CD8-positive, alpha-beta memory T cell (primary cell): ENCODE data around the gene GXYLT1. TPM values are rescaled to one million over a fixed set of nuclear protein-coding genes. Genes with fewer than 3 reads are reported as not detected.
"Not testable (repeated sequence)": the region's sequence is repeated elsewhere in the genome, so short reads cannot be mapped to it uniquely, and the experiment has no call there.

Source experiments
- CTCF ChIA-PET: fragments of 350-600 bp; sonication (Branson Sonifier 250); formaldehyde crosslinking; loops from one replicate; lab custom pipeline; 2021; ENCODE audit warnings: antibody characterized with exemption; lab: Charles Lee
- POLR2A ChIA-PET: fragments of 350-600 bp; sonication (Branson Sonifier 250); formaldehyde crosslinking; loops from one replicate; lab custom pipeline; 2021; ENCODE audit warnings: antibody characterized with exemption; lab: Charles Lee
- DNase-seq, 5 donors: peaks; one replicate each; pipeline versions ENCODE4 v3.0.0 to v3.0.0-alpha.2; 2020 to 2022; ENCODE audit warnings: mixed read lengths in 1 of 5
- H3K27ac ChIP-seq: one replicate; pipeline ENCODE4 v1.7.0; 2013; ENCODE audit warnings: low read depth, mild to moderate bottlenecking, low read length, moderate library complexity
- H3K27me3 ChIP-seq: 2 replicates; pipeline ENCODE4 v1.7.0; 2013; ENCODE audit warnings: low read length, mild to moderate bottlenecking; ENCODE audit not compliant: insufficient read depth, poor library complexity, severe bottlenecking
- H3K36me3 ChIP-seq: 2 replicates; pipeline ENCODE4 v1.7.0; 2013; ENCODE audit warnings: mild to moderate bottlenecking, low read length, moderate library complexity; ENCODE audit not compliant: insufficient read depth
- H3K4me1 ChIP-seq: 2 replicates; pipeline ENCODE4 v1.7.0; 2013; ENCODE audit warnings: mild to moderate bottlenecking, low read length, moderate library complexity; ENCODE audit not compliant: insufficient read depth
- H3K4me3 ChIP-seq: 2 replicates; pipeline ENCODE4 v1.7.0; 2013; ENCODE audit warnings: mild to moderate bottlenecking, low read length
- H3K9me3 ChIP-seq: 2 replicates; pipeline ENCODE4 v1.7.0; 2013; ENCODE audit warnings: mild to moderate bottlenecking, low read length
- H3K27ac Mint-ChIP-seq, 8 donors: one replicate each; pipeline ENCODE4 v1.8.0; 2020 to 2021; ENCODE audit warnings: mixed read lengths in 8 of 8, mild to moderate bottlenecking in 6 of 8, inconsistent platforms in 3 of 8, moderate library complexity in 3 of 8
- H3K27me3 Mint-ChIP-seq, 2 donors: one replicate each; pipeline ENCODE4 v1.8.0; 2020 to 2021; ENCODE audit warnings: mixed read lengths in 2 of 2, mild to moderate bottlenecking in 1 of 2, moderate library complexity in 1 of 2
- H3K36me3 Mint-ChIP-seq, 3 donors: one replicate each; pipeline ENCODE4 v1.8.0; 2020 to 2021; ENCODE audit warnings: mixed read lengths in 3 of 3, inconsistent platforms in 1 of 3, mild to moderate bottlenecking in 1 of 3
- H3K4me1 Mint-ChIP-seq, 3 donors: one replicate each; pipeline ENCODE4 v1.8.0; 2020 to 2021; ENCODE audit warnings: mixed read lengths in 3 of 3, inconsistent platforms in 1 of 3, mild to moderate bottlenecking in 1 of 3
- H3K4me3 Mint-ChIP-seq, 7 donors: one replicate each; pipeline ENCODE4 v1.8.0; 2020 to 2021; ENCODE audit warnings: mixed read lengths in 7 of 7, mild to moderate bottlenecking in 6 of 7, moderate library complexity in 4 of 7, inconsistent platforms in 2 of 7
- H3K9me3 Mint-ChIP-seq, 5 donors: one replicate each; pipeline ENCODE4 v1.8.0; 2020 to 2022; ENCODE audit warnings: mixed read lengths in 5 of 5, mild to moderate bottlenecking in 3 of 5, moderate library complexity in 2 of 5, inconsistent platforms in 1 of 5
- polyA plus RNA-seq: library from polyadenylated mRNA; unstranded; fragments of 300-500 nt; fragmentation: Illumina TruSeq; gene quantifications from one replicate; pipeline ENCODE4 v1.2.3, GENCODE V29; 2021
- total RNA-seq, 2 experiments: library from RNA; stranded (reverse); gene quantifications; one replicate each; pipeline ENCODE4 v1.2.3, GENCODE V29; 2021

The GXYLT1 gene
- total and polyA plus RNA-seq, 3 experiments from 2014 or later = 2.8 to 13.2 (median 11.6) TPM

- POLR2A ChIA-PET = no interaction called here
- Mint-ChIP-seq H3K36me3 (peaks cover 0 to 5% (median 3%) of the 10 kb centered on the region in 3 donors), H3K27ac (no peak overlapping the region), H3K4me3 (no peak overlapping the region), H3K4me1 (no peaks in the 10 kb centered on the region), H3K27me3 (peaks cover 11 to 37% of the 10 kb centered on the region in 2 donors), H3K9me3 (peaks cover 0 to 3% (median 1%) of the 10 kb centered on the region in 5 donors)
- Histone ChIP-seq H3K36me3 (no peaks in the 10 kb centered on the region), H3K9me3 (no peaks in the 10 kb centered on the region), H3K4me3 (no peak overlapping the region), H3K27me3 (no peaks in the 10 kb centered on the region), H3K4me1 (no peaks in the 10 kb centered on the region), H3K27ac (no peak overlapping the region)
- CTCF ChIA-PET = interaction anchor here (0.7 kb wide), 1 partner anchor 1741 kb away, joined by 3 read pairs; no protein-coding TSS in a partner anchor
- no peak for DNase-seq
These were observed 85.5 kb downstream of the GXYLT1 start for GRCh38 chr12:42059127-42059526.

GRCh38 chr12:42056130-42056529, 88.5 kb downstream of the GXYLT1 start:
- H3K36me3 ChIP-seq = no peaks in the 10 kb centered on the region
- H3K9me3 ChIP-seq = no peaks in the 10 kb centered on the region
- POLR2A ChIA-PET = no interaction called here
- Mint-ChIP-seq H3K27me3 (peaks cover 10 to 41% of the 10 kb centered on the region in 2 donors), H3K36me3 (peaks cover 0 to 5% (median 3%) of the 10 kb centered on the region in 3 donors), H3K27ac (no peak overlapping the region), H3K4me3 (no peak overlapping the region), H3K4me1 (no peaks in the 10 kb centered on the region), H3K9me3 (peaks cover 0 to 2% (median 0%) of the 10 kb centered on the region in 5 donors)
- no peak overlapping the region for H3K27ac ChIP-seq
- H3K27me3 ChIP-seq = no peaks in the 10 kb centered on the region
- no peaks in the 10 kb centered on the region for H3K4me1 ChIP-seq
- DNase-seq = no peak
- CTCF ChIA-PET = interaction anchor here (1.6 kb wide), 1 partner anchor 32 kb away, joined by 4 read pairs; no protein-coding TSS in a partner anchor
- no peak overlapping the region for H3K4me3 ChIP-seq

DNA sequence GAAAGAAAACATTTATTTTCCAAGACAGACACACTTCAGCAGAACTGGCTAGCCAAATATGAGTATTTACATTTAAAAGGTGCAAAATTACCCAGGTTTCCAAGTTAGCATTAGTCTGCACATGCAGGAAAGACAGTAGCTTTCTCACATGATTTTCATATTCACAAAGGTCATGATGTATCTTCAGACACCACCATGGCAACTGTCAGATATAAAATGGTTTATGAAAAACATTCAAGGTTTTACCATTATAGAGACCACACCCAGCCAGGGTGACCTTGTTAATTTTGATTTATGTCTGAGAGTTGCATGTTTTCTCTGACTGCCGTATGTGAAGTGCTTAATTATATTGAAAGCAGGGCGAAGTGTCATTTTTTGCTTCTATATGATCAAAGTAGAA, 91.2 kb downstream of the GXYLT1 start:
- Histone ChIP-seq H3K9me3 (no peaks in the 10 kb centered on the region), H3K4me1 (no peaks in the 10 kb centered on the region), H3K27ac (no peak overlapping the region), H3K36me3 (no peaks in the 10 kb centered on the region), H3K27me3 (no peaks in the 10 kb centered on the region), H3K4me3 (no peak overlapping the region)
- Mint-ChIP-seq H3K36me3 (peaks cover 0 to 5% (median 3%) of the 10 kb centered on the region in 3 donors), H3K27ac (no peak overlapping the region), H3K4me1 (no peaks in the 10 kb centered on the region), H3K27me3 (peaks cover 14 to 41% of the 10 kb centered on the region in 2 donors), H3K4me3 (no peak overlapping the region), H3K9me3 (peaks cover 0 to 6% (median 2%) of the 10 kb centered on the region in 5 donors)
- no peak for DNase-seq
- ChIA-PET POLR2A (no interaction called here), CTCF (no interaction called here)

DNA sequence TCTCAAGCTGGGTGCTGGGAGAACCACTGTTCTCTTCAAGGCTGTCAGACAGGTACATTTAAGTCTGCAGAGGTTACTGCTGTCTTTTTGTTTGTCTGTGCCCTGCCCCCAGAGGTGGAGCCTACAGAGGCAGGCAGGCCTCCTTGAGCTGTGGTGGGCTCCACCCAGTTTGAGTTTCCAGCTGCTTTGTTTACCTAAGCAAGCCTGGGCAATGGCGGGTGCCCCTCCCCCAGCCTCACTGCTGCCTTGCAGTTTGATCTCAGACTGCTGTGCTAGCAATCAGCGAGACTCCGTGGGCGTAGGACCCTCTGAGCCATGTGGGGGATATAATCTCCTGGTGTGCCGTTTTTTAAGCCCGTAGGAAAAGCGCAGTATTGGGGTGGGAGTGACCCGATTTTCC, 95.7 kb downstream of the GXYLT1 start:
- H3K27ac ChIP-seq, H3K36me3 ChIP-seq, POLR2A ChIA-PET, H3K27ac Mint-ChIP-seq, H3K4me1 Mint-ChIP-seq, H3K4me3 Mint-ChIP-seq, H3K4me1 ChIP-seq, H3K4me3 ChIP-seq, DNase-seq, H3K9me3 ChIP-seq, H3K27me3 ChIP-seq, H3K36me3 Mint-ChIP-seq, CTCF ChIA-PET: not testable (repeated sequence)
- peaks cover 9 to 15% of the 10 kb centered on the region in 2 donors for H3K27me3 Mint-ChIP-seq
- peaks cover 4 to 26% (median 10%) of the 10 kb centered on the region in 5 donors for H3K9me3 Mint-ChIP-seq

- H3K9me3 ChIP-seq = no peaks in the 10 kb centered on the region
- POLR2A ChIA-PET = no interaction called here
- CTCF ChIA-PET = no interaction called here
These were observed 105.1 kb downstream of the GXYLT1 start for GRCh38 chr12:42039577-42039976.

GRCh38 chr12:42039176-42039575, 105.5 kb downstream of the GXYLT1 start:
- ChIA-PET CTCF (no interaction called here), POLR2A (no interaction called here)
- DNase-seq = no peak
- H3K36me3 Mint-ChIP-seq = peaks cover 0 to 3% (median 0%) of the 10 kb centered on the region in 3 donors
- Histone ChIP-seq H3K9me3 (no peaks in the 10 kb centered on the region), H3K27me3 (no peaks in the 10 kb centered on the region), H3K36me3 (no peaks in the 10 kb centered on the region), H3K4me3 (no peak overlapping the region), H3K27ac (no peak overlapping the region), H3K4me1 (no peaks in the 10 kb centered on the region)
- H3K27ac Mint-ChIP-seq = no peak overlapping the region
- H3K27me3 Mint-ChIP-seq = peaks cover 5 to 13% of the 10 kb centered on the region in 2 donors
- no peaks in the 10 kb centered on the region for H3K4me1 Mint-ChIP-seq
- no peak overlapping the region for H3K4me3 Mint-ChIP-seq
- H3K9me3 Mint-ChIP-seq = peaks cover 0 to 4% (median 0%) of the 10 kb centered on the region in 5 donors

More at GRCh38 chr12:42039577-42039976, 105.1 kb downstream of the GXYLT1 start:
- H3K9me3 Mint-ChIP-seq = peaks cover 0 to 4% (median 0%) of the 10 kb centered on the region in 5 donors
- Histone ChIP-seq H3K27ac (no peak overlapping the region), H3K27me3 (no peaks in the 10 kb centered on the region), H3K4me1 (no peaks in the 10 kb centered on the region), H3K36me3 (no peaks in the 10 kb centered on the region), H3K4me3 (no peak overlapping the region)
- DNase-seq = no peak
- no peaks in the 10 kb centered on the region for H3K4me1 Mint-ChIP-seq
- no peak overlapping the region for H3K4me3 Mint-ChIP-seq
- H3K36me3 Mint-ChIP-seq = peaks cover 0 to 3% (median 0%) of the 10 kb centered on the region in 3 donors
- H3K27me3 Mint-ChIP-seq = peaks cover 5 to 13% of the 10 kb centered on the region in 2 donors
- H3K27ac Mint-ChIP-seq = no peak overlapping the region

- no peaks in the 10 kb centered on the region for H3K9me3 ChIP-seq
- Mint-ChIP-seq H3K27ac (no peak overlapping the region), H3K36me3 (no peaks in the 10 kb centered on the region), H3K4me3 (no peak overlapping the region), H3K9me3 (no peaks in the 10 kb centered on the region), H3K4me1 (no peaks in the 10 kb centered on the region), H3K27me3 (peaks cover 6 to 26% of the 10 kb centered on the region in 2 donors)
- CTCF ChIA-PET = no interaction called here
- H3K4me1 ChIP-seq = no peaks in the 10 kb centered on the region
- H3K4me3 ChIP-seq = no peak overlapping the region
- no peaks in the 10 kb centered on the region for H3K27me3 ChIP-seq
- DNase-seq = no peak
- no peaks in the 10 kb centered on the region for H3K36me3 ChIP-seq
- H3K27ac ChIP-seq = no peak overlapping the region
- POLR2A ChIA-PET = no interaction called here
These were observed 112.7 kb downstream of the GXYLT1 start for GRCh38 chr12:42031847-42032564.
